CD4-positive, alpha-beta memory T cell (primary cell): ENCODE data around the gene RNU7-1. TPM values are rescaled to one million over a fixed set of nuclear protein-coding genes. Genes with fewer than 3 reads are reported as not detected.

Experiments
- CTCF ChIA-PET: fragments of 350-600 bp; sonication (Branson Sonifier 250); formaldehyde crosslinking; loops from one replicate; lab custom pipeline; 2021; ENCODE audit warnings: inconsistent platforms; ENCODE audit not compliant: partially characterized antibody; lab: Charles Lee
- POLR2A ChIA-PET: fragments of 350-600 bp; sonication (Branson Sonifier 250); formaldehyde crosslinking; loops from one replicate; lab custom pipeline; 2021; ENCODE audit not compliant: partially characterized antibody; lab: Charles Lee
- DNase-seq, 5 donors: peaks; one replicate each; pipeline versions ENCODE4 v3.0.0 to v3.0.0-alpha.2; 2020 to 2022; ENCODE audit warnings: mixed read lengths in 1 of 5
- H3K27ac ChIP-seq: one replicate; pipeline ENCODE4 v1.7.0; 2013; ENCODE audit warnings: low read depth, low read length
- H3K27me3 ChIP-seq: 2 replicates; pipeline ENCODE4 v1.7.0; 2013; ENCODE audit warnings: mild to moderate bottlenecking, low read length, moderate library complexity; ENCODE audit not compliant: insufficient read depth
- H3K36me3 ChIP-seq: 2 replicates; pipeline ENCODE4 v1.7.0; 2013; ENCODE audit warnings: mild to moderate bottlenecking, low read length, moderate library complexity; ENCODE audit not compliant: insufficient read depth
- H3K4me1 ChIP-seq: 2 replicates; pipeline ENCODE4 v1.7.0; 2013; ENCODE audit warnings: mild to moderate bottlenecking, low read length, moderate library complexity; ENCODE audit not compliant: insufficient read depth
- H3K4me3 ChIP-seq, 2 donors: one replicate each; pipeline ENCODE4 v1.7.0; 2013; ENCODE audit warnings: low read length in 2 of 2, mild to moderate bottlenecking in 1 of 2
- H3K9me3 ChIP-seq, 2 donors: one replicate each; pipeline ENCODE4 v1.7.0; 2013; ENCODE audit warnings: low read length in 2 of 2, control low read depth in 1 of 2; ENCODE audit not compliant: control insufficient read depth in 1 of 2
- H3K27ac Mint-ChIP-seq, 7 donors: one replicate each; pipeline ENCODE4 v1.8.0; 2020 to 2021; ENCODE audit warnings: mixed read lengths in 7 of 7, mild to moderate bottlenecking in 6 of 7, inconsistent platforms in 3 of 7, moderate library complexity in 3 of 7
- H3K27me3 Mint-ChIP-seq, 2 donors: one replicate each; pipeline ENCODE4 v1.8.0; 2020 to 2021; ENCODE audit warnings: mixed read lengths in 2 of 2
- H3K36me3 Mint-ChIP-seq, 2 donors: one replicate each; pipeline ENCODE4 v1.8.0; 2020 to 2021; ENCODE audit warnings: mixed read lengths in 2 of 2, inconsistent platforms in 1 of 2, mild to moderate bottlenecking in 1 of 2
- H3K4me1 Mint-ChIP-seq, 4 donors: one replicate each; pipeline ENCODE4 v1.8.0; 2020 to 2021; ENCODE audit warnings: mixed read lengths in 4 of 4, mild to moderate bottlenecking in 1 of 4
- H3K4me3 Mint-ChIP-seq, 8 donors: one replicate each; pipeline ENCODE4 v1.8.0; 2020 to 2021; ENCODE audit warnings: mixed read lengths in 8 of 8, mild to moderate bottlenecking in 7 of 8, moderate library complexity in 6 of 8, inconsistent platforms in 3 of 8
- H3K9me3 Mint-ChIP-seq, 8 donors: one replicate each; pipeline ENCODE4 v1.8.0; 2020 to 2021; ENCODE audit warnings: mixed read lengths in 8 of 8, mild to moderate bottlenecking in 5 of 8, inconsistent platforms in 3 of 8, moderate library complexity in 1 of 8
- intact Hi-C: fragments of 100-400 bp; cut with micrococcal nuclease; formaldehyde crosslinking; loops from one replicate; pipeline ENCODE4 v1.15.1; 2023
- polyA plus RNA-seq, 2 donors: library from polyadenylated mRNA; unstranded; fragments of 300-500 nt; fragmentation: Illumina TruSeq; gene quantifications; one replicate each; pipeline ENCODE4 v1.2.3, GENCODE V29; 2021
- total RNA-seq, 2 experiments: library from RNA; stranded (reverse); gene quantifications; one replicate each; pipeline ENCODE4 v1.2.3, GENCODE V29; 2021

Gene RNU7-1
- total and polyA plus RNA-seq, 4 experiments from 2014 or later, result not detected

DNA sequence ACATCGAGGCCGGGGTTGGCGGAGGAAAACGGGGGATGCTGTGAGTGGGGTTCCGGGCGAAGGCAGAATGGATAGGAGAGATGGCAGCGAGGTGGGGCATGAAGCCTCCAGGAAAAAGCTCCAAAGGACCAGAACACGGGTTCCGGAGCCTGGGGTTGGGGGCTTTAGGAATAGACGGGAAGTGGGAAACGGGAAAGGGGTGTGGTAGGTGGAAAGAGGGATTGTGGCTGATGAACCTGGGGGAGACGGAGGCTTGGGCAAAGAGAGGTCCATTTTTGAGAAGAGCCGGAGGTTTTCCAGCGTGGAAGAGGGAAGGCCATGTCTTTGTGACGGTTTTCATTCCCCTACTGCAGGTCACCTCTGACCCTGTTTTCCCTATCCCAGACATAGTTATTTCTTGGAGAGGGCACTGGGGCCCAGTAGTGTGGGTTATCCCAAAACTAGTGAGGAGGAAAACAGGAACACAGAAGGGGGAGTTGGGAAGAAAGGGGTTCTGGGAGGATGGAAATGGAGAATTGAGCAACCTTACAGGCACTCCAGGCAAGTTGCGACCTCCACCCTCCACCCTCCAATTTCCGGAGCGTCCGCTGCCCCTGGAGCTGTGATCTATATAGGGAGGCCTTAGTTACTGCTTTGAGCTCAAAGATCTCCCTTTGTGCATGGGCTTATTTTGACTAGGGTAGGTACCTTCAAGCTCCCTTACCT lies 14.8 kb upstream of the RNU7-1 start:
- H3K36me3 ChIP-seq, result no peaks in the 10 kb centered on the region
- H3K9me3 ChIP-seq, result no peaks in the 10 kb centered on the region
- Mint-ChIP-seq H3K4me1 (peaks cover 37 to 66% (median 48%) of the 10 kb centered on the region in 4 donors), H3K27ac (peak overlapping the region; percentile 82 to 96 (median 94)), H3K9me3 (no peaks in the 10 kb centered on the region), H3K36me3 (peaks cover 0 to 18% of the 10 kb centered on the region in 2 donors), H3K4me3 (peak overlapping the region; percentile 85 to 93 (median 89)), H3K27me3 (no peaks in the 10 kb centered on the region)
- H3K27me3 ChIP-seq, result no peaks in the 10 kb centered on the region
- ChIA-PET CTCF (interaction anchor here (0.7 to 1.8 kb wide), 6 partner anchors 9 to 182 kb away, joined by 3 to 11 read pairs (median 6); partner anchors contain the start of genes C12orf57, RNU7-1 and SPSB2), POLR2A (interaction anchor here (0.9 to 17.5 kb wide), 13 partner anchors 8 to 179 kb away, joined by 3 to 280 read pairs (median 5); partner anchors contain the start of genes C12orf57, ENO2, LPCAT3 and LRRC23)
- intact Hi-C loops, result no loop called here
- H3K4me1 ChIP-seq, result peaks cover 51% of the 10 kb centered on the region
- peak in 1 of 5 donors; percentile 42 for DNase-seq
- H3K4me3 ChIP-seq, result peak overlapping the region; percentile 38 to 65
- peak overlapping the region; percentile 67 for H3K27ac ChIP-seq

DNA sequence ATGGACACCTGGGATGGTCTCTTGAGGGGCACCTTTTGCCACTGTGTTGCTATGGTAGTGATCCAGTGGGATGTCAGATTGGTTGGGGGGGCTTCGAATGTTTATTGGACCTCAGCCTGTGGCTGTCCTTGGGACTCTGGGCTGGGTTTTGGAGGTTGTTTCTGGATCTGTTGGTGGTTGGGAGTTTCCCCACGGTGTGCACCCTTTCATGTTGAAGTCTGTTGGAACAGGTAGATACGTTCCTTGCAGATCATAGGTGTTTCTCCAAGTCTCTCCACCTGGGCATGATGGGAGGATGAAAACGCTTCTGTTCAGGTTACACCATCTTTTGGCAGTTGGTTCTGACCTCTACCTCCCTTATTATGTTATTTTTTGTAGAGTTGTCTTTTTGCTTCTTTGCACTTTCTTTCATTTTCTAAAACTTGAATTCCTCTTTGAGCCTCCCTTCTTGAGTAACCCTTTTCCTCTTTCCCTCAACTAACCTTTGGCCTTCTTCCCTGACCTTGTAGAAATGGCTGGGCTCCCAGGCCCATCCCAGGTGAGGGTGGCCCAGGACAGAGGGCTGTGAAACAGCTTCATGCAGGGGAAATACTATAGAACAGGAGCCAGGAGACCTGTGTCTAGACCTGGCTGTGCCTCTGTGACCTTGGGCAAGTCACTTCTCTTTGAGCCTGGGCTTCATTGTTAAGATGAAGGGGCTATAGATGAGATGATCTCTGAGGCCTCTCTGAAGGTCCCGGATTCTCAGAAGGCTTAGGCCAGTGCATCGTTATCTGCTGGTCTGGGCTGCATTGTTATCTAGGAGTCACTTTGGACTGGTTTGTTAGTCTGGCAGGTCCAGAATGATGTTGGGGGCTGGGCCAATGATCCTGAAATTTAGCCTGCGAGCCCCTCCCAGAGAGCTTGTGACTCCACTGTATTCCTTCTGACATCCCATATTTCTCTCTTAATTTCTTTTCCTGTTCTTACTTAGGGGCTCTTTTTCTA lies 13.9 kb upstream of the RNU7-1 start:
- ChIA-PET CTCF (interaction anchor here (0.7 to 1.8 kb wide), 6 partner anchors 8 to 181 kb away, joined by 3 to 11 read pairs (median 6); partner anchors contain the start of genes C12orf57, RNU7-1 and SPSB2), POLR2A (interaction anchor here (0.8 to 17.5 kb wide), 14 partner anchors 7 to 89 kb away, joined by 3 to 280 read pairs (median 4); partner anchors contain the start of genes C12orf57, ENO2, LPCAT3 and LRRC23)
- H3K9me3 ChIP-seq, result no peaks in the 10 kb centered on the region
- H3K27ac ChIP-seq, result peak overlapping the region; percentile 67
- no peaks in the 10 kb centered on the region for H3K27me3 ChIP-seq
- H3K4me1 Mint-ChIP-seq, result peaks cover 30 to 65% (median 41%) of the 10 kb centered on the region in 4 donors
- peaks cover 6% of the 10 kb centered on the region for H3K36me3 ChIP-seq
- peaks cover 42% of the 10 kb centered on the region for H3K4me1 ChIP-seq
- DNase-seq, result peak in 1 of 5 donors; percentile 40
- H3K27ac Mint-ChIP-seq, result peak overlapping the region; percentile 82 to 96 (median 94)
- H3K9me3 Mint-ChIP-seq, result no peaks in the 10 kb centered on the region
- intact Hi-C loops, result no loop called here
- H3K36me3 Mint-ChIP-seq, result peaks cover 0 to 18% of the 10 kb centered on the region in 2 donors
- peak overlapping the region; percentile 71 to 93 (median 88) for H3K4me3 Mint-ChIP-seq
- no peaks in the 10 kb centered on the region for H3K27me3 Mint-ChIP-seq
- H3K4me3 ChIP-seq, result peak overlapping the region in 1 of 2 donors; percentile 14

DNA sequence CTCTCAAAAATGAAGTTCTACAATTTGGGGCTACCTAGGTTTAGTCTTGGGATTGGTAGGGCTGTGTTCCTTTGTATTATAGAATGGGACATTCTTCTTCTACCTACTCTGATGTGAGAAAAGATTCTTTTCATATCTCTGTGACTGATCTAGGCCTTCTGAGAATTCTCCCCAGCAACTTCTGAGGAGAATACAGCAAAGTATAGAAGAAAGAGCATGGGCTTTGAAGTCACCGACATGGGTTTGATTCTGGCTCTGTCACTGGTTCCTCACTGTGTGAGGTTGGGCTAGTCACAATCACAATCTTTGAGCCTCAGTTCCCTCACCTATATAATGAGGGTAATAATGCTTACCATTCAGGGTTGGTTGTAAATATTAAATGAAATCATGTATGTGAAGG lies 10.8 kb upstream of the RNU7-1 start:
- peak overlapping the region; percentile 47 to 99 (median 90) for H3K27ac Mint-ChIP-seq
- Histone ChIP-seq H3K27ac (peak overlapping the region; percentile 21), H3K36me3 (peaks cover 6% of the 10 kb centered on the region), H3K9me3 (no peaks in the 10 kb centered on the region), H3K4me1 (peaks cover 45% of the 10 kb centered on the region), H3K4me3 (no peak overlapping the region), H3K27me3 (no peaks in the 10 kb centered on the region)
- peaks cover 0 to 2% (median 0%) of the 10 kb centered on the region in 8 donors for H3K9me3 Mint-ChIP-seq
- H3K4me3 Mint-ChIP-seq, result no peak overlapping the region
- no peaks in the 10 kb centered on the region for H3K27me3 Mint-ChIP-seq
- intact Hi-C loops, result no loop called here
- peak in 1 of 5 donors; percentile 24 for DNase-seq
- POLR2A ChIA-PET, result interaction anchor here (1.2 to 17.5 kb wide), 2 partner anchors 14 to 29 kb away, joined by 7 to 280 read pairs; partner anchors contain the start of genes C12orf57, PTPN6 and RNU7-1
- peaks cover 36 to 71% (median 41%) of the 10 kb centered on the region in 4 donors for H3K4me1 Mint-ChIP-seq
- H3K36me3 Mint-ChIP-seq, result peaks cover 6 to 34% of the 10 kb centered on the region in 2 donors
- CTCF ChIA-PET, result interaction anchor here (0.8 to 2.1 kb wide), 5 partner anchors 9 to 180 kb away, joined by 3 to 9 read pairs (median 4); partner anchors contain the start of gene SPSB2

DNA sequence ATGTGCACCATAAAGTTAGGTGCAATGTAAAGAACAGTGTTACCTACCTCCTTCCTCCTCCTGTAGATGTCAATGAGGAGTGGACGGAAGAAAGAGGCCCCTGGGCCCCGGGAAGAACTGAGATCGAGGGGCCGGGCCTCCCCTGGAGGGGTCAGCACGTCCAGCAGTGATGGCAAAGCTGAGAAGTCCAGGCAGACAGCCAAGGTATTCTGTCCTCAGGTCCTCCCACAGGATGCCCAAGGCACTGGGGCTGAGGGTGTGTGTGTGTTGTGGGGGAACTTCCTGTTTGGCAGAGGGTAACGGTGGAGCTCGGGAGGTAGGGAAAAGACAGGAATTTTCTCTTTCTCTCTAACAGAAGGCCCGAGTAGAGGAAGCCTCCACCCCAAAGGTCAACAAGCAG lies 9.5 kb upstream of the RNU7-1 start:
- Mint-ChIP-seq H3K27me3 (no peaks in the 10 kb centered on the region), H3K4me3 (peak overlapping the region in 1 of 8 donors; percentile 35), H3K9me3 (peaks cover 0 to 2% (median 0%) of the 10 kb centered on the region in 8 donors), H3K27ac (peak overlapping the region in 6 of 7 donors; percentile 32 to 99 (median 62)), H3K4me1 (peaks cover 33 to 72% (median 42%) of the 10 kb centered on the region in 4 donors), H3K36me3 (peaks cover 6 to 33% of the 10 kb centered on the region in 2 donors)
- Histone ChIP-seq H3K4me3 (no peak overlapping the region), H3K27ac (no peak overlapping the region), H3K9me3 (no peaks in the 10 kb centered on the region), H3K36me3 (peaks cover 6% of the 10 kb centered on the region), H3K4me1 (peaks cover 45% of the 10 kb centered on the region), H3K27me3 (no peaks in the 10 kb centered on the region)
- peak in 1 of 5 donors; percentile 23 for DNase-seq
- CTCF ChIA-PET, result interaction anchor here (1.3 to 8.2 kb wide), 4 partner anchors 10 to 62 kb away, joined by 4 to 77 read pairs (median 6); partner anchors contain the start of genes C12orf57, RNU7-1 and SPSB2
- intact Hi-C loops, result no loop called here
- POLR2A ChIA-PET, result interaction anchor here (0.6 to 17.5 kb wide), 6 partner anchors 8 to 60 kb away, joined by 3 to 280 read pairs (median 4); partner anchors contain the start of genes ATN1, C12orf57, ENO2 and PTPN6

DNA sequence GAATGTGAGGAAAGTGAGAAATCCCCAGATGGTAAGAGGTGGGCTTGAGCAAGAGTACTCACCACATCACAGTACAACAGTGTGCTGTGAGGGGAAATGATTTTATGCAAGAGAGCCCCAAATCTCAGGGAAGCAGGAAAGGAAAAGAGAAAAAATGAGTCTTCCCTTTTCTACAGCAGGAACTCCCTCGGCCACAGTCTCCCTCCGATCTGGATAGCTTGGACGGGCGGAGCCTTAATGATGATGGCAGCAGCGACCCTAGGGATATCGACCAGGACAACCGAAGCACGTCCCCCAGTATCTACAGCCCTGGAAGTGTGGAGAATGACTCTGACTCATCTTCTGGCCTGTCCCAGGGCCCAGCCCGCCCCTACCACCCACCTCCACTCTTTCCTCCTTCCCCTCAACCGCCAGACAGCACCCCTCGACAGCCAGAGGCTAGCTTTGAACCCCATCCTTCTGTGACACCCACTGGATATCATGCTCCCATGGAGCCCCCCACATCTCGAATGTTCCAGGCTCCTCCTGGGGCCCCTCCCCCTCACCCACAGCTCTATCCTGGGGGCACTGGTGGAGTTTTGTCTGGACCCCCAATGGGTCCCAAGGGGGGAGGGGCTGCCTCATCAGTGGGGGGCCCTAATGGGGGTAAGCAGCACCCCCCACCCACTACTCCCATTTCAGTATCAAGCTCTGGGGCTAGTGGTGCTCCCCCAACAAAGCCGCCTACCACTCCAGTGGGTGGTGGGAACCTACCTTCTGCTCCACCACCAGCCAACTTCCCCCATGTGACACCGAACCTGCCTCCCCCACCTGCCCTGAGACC lies 8.0 kb upstream of the RNU7-1 start:
- Mint-ChIP-seq H3K27me3 (no peaks in the 10 kb centered on the region), H3K36me3 (peaks cover 6 to 33% of the 10 kb centered on the region in 2 donors), H3K4me3 (peak overlapping the region in 7 of 8 donors; percentile 27 to 55 (median 49)), H3K27ac (peak overlapping the region; percentile 72 to 99 (median 92)), H3K4me1 (peaks cover 26 to 61% (median 38%) of the 10 kb centered on the region in 4 donors), H3K9me3 (peaks cover 0 to 2% (median 0%) of the 10 kb centered on the region in 8 donors)
- H3K27ac ChIP-seq, result peak overlapping the region; percentile 95
- intact Hi-C loops, result no loop called here
- DNase-seq, result peak in 1 of 5 donors; percentile 41
- ChIA-PET POLR2A (interaction anchor here (0.9 to 22.1 kb wide), 9 partner anchors 10 to 865 kb away, joined by 3 to 1807 read pairs (median 19); partner anchors contain the start of genes ATN1, C12orf57, C1RL and ENO2), CTCF (interaction anchor here (1.1 to 18.5 kb wide), 4 partner anchors 11 to 253 kb away, joined by 3 to 774 read pairs (median 41); partner anchors contain the start of gene SPSB2)
- no peaks in the 10 kb centered on the region for H3K27me3 ChIP-seq
- no peak overlapping the region for H3K4me3 ChIP-seq
- no peaks in the 10 kb centered on the region for H3K9me3 ChIP-seq
- peaks cover 35% of the 10 kb centered on the region for H3K4me1 ChIP-seq
- peaks cover 6% of the 10 kb centered on the region for H3K36me3 ChIP-seq
